Lower lobe of right lung (tissue), 2 donors: ENCODE results near the gene BRD7. TPM values are rescaled to one million over a fixed set of nuclear protein-coding genes. Genes with fewer than 3 reads are reported as not detected.

Experiments
- ATAC-seq, 2 donors: fragments of 200-7000 bp; cut with Tn5 transposase; one replicate each; pipeline ENCODE4 v1.9.1; 2020 to 2022; ENCODE audit warnings: mild to moderate bottlenecking in 2 of 2, moderate library complexity in 2 of 2
- DNase-seq: peaks from one replicate; pipeline ENCODE4 v3.0.0-alpha.2; 2020
- H3K27ac ChIP-seq: fragments of 200-600 bp; one replicate; pipeline ENCODE4 v1.8.0; 2022
- H3K27me3 ChIP-seq: fragments of 200-600 bp; one replicate; pipeline ENCODE4 v1.8.0; 2022; ENCODE audit warnings: low read depth
- H3K36me3 ChIP-seq: fragments of 200-600 bp; one replicate; pipeline ENCODE4 v1.8.0; 2022; ENCODE audit warnings: mild to moderate bottlenecking
- H3K4me1 ChIP-seq: fragments of 200-600 bp; one replicate; pipeline ENCODE4 v1.8.0; 2022
- H3K4me3 ChIP-seq: fragments of 200-600 bp; one replicate; pipeline ENCODE4 v1.8.0; 2022; ENCODE audit warnings: mild to moderate bottlenecking
- H3K9me3 ChIP-seq: fragments of 200-600 bp; one replicate; pipeline ENCODE4 v1.8.0; 2022
- CTCF ChIP-seq: fragments of 200-600 bp; IDR thresholded peaks from one replicate; pipeline ENCODE4 v1.8.0; 2022; ENCODE audit warnings: antibody characterized with exemption, mild to moderate bottlenecking
- intact Hi-C: fragments of 100-400 bp; cut with DNase I; formaldehyde crosslinking; loops from one replicate; pipeline ENCODE4 v1.11.0; 2022
- total RNA-seq: library from RNA; stranded (reverse); fragmentation: NEBNext Ultra II Directional; extraction: Animal tissue kit (Norgen Biotek cat#: 25700); gene quantifications from one replicate; pipeline ENCODE4 v1.2.1, GENCODE V29; 2021
- donor health status: DM: no; HTN: yes; CAD: no; lungs with severe emphysema.

The BRD7 gene
- total RNA-seq, 1 donor from 2014 or later: 76.3 TPM

- no peaks in the 10 kb centered on the region for H3K27me3 ChIP-seq
- peaks cover 64% of the 10 kb centered on the region for H3K36me3 ChIP-seq
- DNase-seq: no peak
- H3K9me3 ChIP-seq: no peaks in the 10 kb centered on the region
- H3K4me1 ChIP-seq: peaks cover 43% of the 10 kb centered on the region
- no peak overlapping the region for H3K27ac ChIP-seq
- TF ChIP-seq CTCF: no peak
- no peak for ATAC-seq
- H3K4me3 ChIP-seq: no peak overlapping the region
- intact Hi-C loops: no loop called here
Observed at GRCh38 chr16:50363656-50364055, 5.1 kb downstream of the BRD7 start.

- no peak overlapping the region for H3K4me3 ChIP-seq
- peaks cover 71% of the 10 kb centered on the region for H3K36me3 ChIP-seq
- intact Hi-C loops: no loop called here
- H3K27me3 ChIP-seq: no peaks in the 10 kb centered on the region
- DNase-seq (no peak), ATAC-seq (peak in 1 of 2 donors; percentile 23)
- no peaks in the 10 kb centered on the region for H3K9me3 ChIP-seq
- H3K27ac ChIP-seq: no peak overlapping the region
- no peak for TF ChIP-seq CTCF
- peaks cover 20% of the 10 kb centered on the region for H3K4me1 ChIP-seq
Observed at GRCh38 chr16:50360779-50361178, 8.0 kb downstream of the BRD7 start.

- H3K9me3 ChIP-seq: no peaks in the 10 kb centered on the region
- H3K4me3 ChIP-seq: no peak overlapping the region
- H3K27ac ChIP-seq: no peak overlapping the region
- intact Hi-C loops: no loop called here
- H3K27me3 ChIP-seq: no peaks in the 10 kb centered on the region
- peaks cover 67% of the 10 kb centered on the region for H3K36me3 ChIP-seq
- ATAC-seq (peak in 1 of 2 donors; percentile 45), DNase-seq (no peak)
- no peak for TF ChIP-seq CTCF
- peaks cover 15% of the 10 kb centered on the region for H3K4me1 ChIP-seq
Observed at GRCh38 chr16:50360033-50360778, 8.6 kb downstream of the BRD7 start.

- H3K36me3 ChIP-seq: peaks cover 61% of the 10 kb centered on the region
- no peak for TF ChIP-seq CTCF
- intact Hi-C loops: no loop called here
- no peaks in the 10 kb centered on the region for H3K9me3 ChIP-seq
- peaks cover 16% of the 10 kb centered on the region for H3K4me1 ChIP-seq
- no peak overlapping the region for H3K4me3 ChIP-seq
- ATAC-seq: peak in 1 of 2 donors; percentile 52
- H3K27me3 ChIP-seq: no peaks in the 10 kb centered on the region
- H3K27ac ChIP-seq: no peak overlapping the region
- DNase-seq: no peak
Observed at GRCh38 chr16:50359626-50360025, 9.2 kb downstream of the BRD7 start.

GRCh38 chr16:50354629-50355456 lies 13.9 kb downstream of the BRD7 start:
- Histone ChIP-seq H3K4me1 (peaks cover 19% of the 10 kb centered on the region), H3K27ac (peak overlapping the region; percentile 75), H3K36me3 (peaks cover 69% of the 10 kb centered on the region), H3K4me3 (no peak overlapping the region), H3K9me3 (no peaks in the 10 kb centered on the region), H3K27me3 (no peaks in the 10 kb centered on the region)
- intact Hi-C loops: no loop called here
- TF ChIP-seq CTCF: peak; percentile 66
- ATAC-seq: peak in 1 of 2 donors; percentile 67
- DNase-seq: no peak
